GM23338 (cell line): ENCODE measurements around the gene CASKIN2. TPM values are rescaled to one million over a fixed set of nuclear protein-coding genes. Genes with fewer than 3 reads are reported as not detected.

Experiments
- ATAC-seq: fragments of 200-7000 bp; cut with Tn5 transposase; 3 replicates; pipeline ENCODE4 v1.9.1; 2020
- DNase-seq: peaks from one replicate; pipeline ENCODE4 v3.0.0-alpha.2; 2015; ENCODE audit warnings: low spot score
- H2AFZ ChIP-seq: fragments of 200-600 bp; sonication (generic); 2 replicates; pipeline ENCODE4 v1.8.0; 2016; ENCODE audit warnings: antibody characterized with exemption, mild to moderate bottlenecking, moderate library complexity
- H3F3A ChIP-seq: fragments of 200-600 bp; sonication (generic); replicated peaks from 2 replicates; pipeline ENCODE4 v1.8.0; 2017; ENCODE audit warnings: antibody characterized with exemption, mixed run types, low read depth
- H3K27ac ChIP-seq: fragments of 200-600 bp; sonication (generic); 2 replicates; pipeline ENCODE4 v1.6.1; 2016; ENCODE audit warnings: low read depth
- H3K27me3 ChIP-seq: fragments of 200-600 bp; sonication (generic); 2 replicates; pipeline ENCODE4 v1.8.0; 2016; ENCODE audit warnings: mild to moderate bottlenecking, mixed run types, moderate library complexity; ENCODE audit not compliant: insufficient read depth
- H3K36me3 ChIP-seq: fragments of 200-600 bp; sonication (generic); 2 replicates; pipeline ENCODE4 v1.8.0; 2016; ENCODE audit warnings: mild to moderate bottlenecking; ENCODE audit not compliant: insufficient read depth
- H3K4me1 ChIP-seq: fragments of 200-600 bp; sonication (generic); 2 replicates; pipeline ENCODE4 v1.8.0; 2016; ENCODE audit warnings: mild to moderate bottlenecking, moderate library complexity; ENCODE audit not compliant: insufficient read depth
- H3K4me2 ChIP-seq: fragments of 200-600 bp; sonication (generic); 2 replicates; pipeline ENCODE4 v1.7.1; 2017; ENCODE audit warnings: mixed run types
- H3K4me3 ChIP-seq: fragments of 200-600 bp; sonication (generic); 2 replicates; pipeline ENCODE4 v1.6.1; 2016; ENCODE audit warnings: mixed run types
- H3K79me2 ChIP-seq: fragments of 200-600 bp; sonication (generic); replicated peaks from 2 replicates; pipeline ENCODE4 v1.8.0; 2017; ENCODE audit warnings: mild to moderate bottlenecking; ENCODE audit not compliant: insufficient read depth
- H3K9me2 ChIP-seq: fragments of 200-600 bp; sonication (generic); 2 replicates; pipeline ENCODE4 v1.8.0; 2017; ENCODE audit not compliant: insufficient read depth
- H4K20me1 ChIP-seq: fragments of 200-600 bp; sonication (generic); replicated peaks from 2 replicates; pipeline ENCODE4 v1.8.0; 2017; ENCODE audit warnings: mild to moderate bottlenecking; ENCODE audit not compliant: insufficient read depth
- H3K27ac Mint-ChIP-seq: 2 replicates; pipeline ENCODE4 v1.8.0; 2020; ENCODE audit warnings: inconsistent platforms, mild to moderate bottlenecking, moderate library complexity, mixed read lengths
- H3K27me3 Mint-ChIP-seq: 3 replicates; pipeline ENCODE4 v1.8.0; 2022; ENCODE audit warnings: low read depth, mild to moderate bottlenecking, moderate library complexity, mixed read lengths, inconsistent platforms; ENCODE audit not compliant: insufficient read depth, poor library complexity
- H3K36me3 Mint-ChIP-seq: 3 replicates; pipeline ENCODE4 v1.8.0; 2021; ENCODE audit warnings: low read depth, mild to moderate bottlenecking, inconsistent platforms, moderate library complexity, mixed read lengths
- H3K4me1 Mint-ChIP-seq: 3 replicates; pipeline ENCODE4 v1.8.0; 2020; ENCODE audit warnings: mild to moderate bottlenecking, inconsistent platforms, mixed read lengths
- H3K4me3 Mint-ChIP-seq: 3 replicates; pipeline ENCODE4 v1.8.0; 2021; ENCODE audit warnings: moderate library complexity, mild to moderate bottlenecking, inconsistent platforms, mixed read lengths
- H3K9me3 Mint-ChIP-seq: 3 replicates; pipeline ENCODE4 v1.8.0; 2020; ENCODE audit warnings: moderate library complexity, mild to moderate bottlenecking, inconsistent platforms, mixed read lengths
- CREB1 ChIP-seq: fragments of 250-450 bp; sonication (Bioruptor Pico); IDR thresholded peaks from 2 replicates; pipeline ENCODE4 v1.5.0; 2020; ENCODE audit warnings: low read depth, mild to moderate bottlenecking, moderate library complexity
- CTCF ChIP-seq, 2 experiments: fragments of 200-600 bp in 1 of 2; sonication (generic) in 1 of 2; conservative IDR thresholded peaks; 2 replicates each; pipeline versions ENCODE4 v1.5.1 to v1.6.1; 2016 to 2017; ENCODE audit warnings: antibody characterized with exemption in 2 of 2, low read depth in 2 of 2, mild to moderate bottlenecking in 2 of 2, moderate library complexity in 1 of 2
- EZH2 ChIP-seq: fragments of 200-600 bp; sonication (generic); IDR thresholded peaks from one replicate; pipeline ENCODE4 v1.8.0; 2017; ENCODE audit warnings: antibody characterized with exemption, mild to moderate bottlenecking, low read depth; ENCODE audit not compliant: unreplicated experiment
- EZH2phosphoT487 ChIP-seq: fragments of 200-600 bp; sonication (generic); IDR thresholded peaks from one replicate; pipeline ENCODE4 v1.8.1; 2018; ENCODE audit warnings: antibody characterized with exemption; ENCODE audit not compliant: unreplicated experiment
- JUNB ChIP-seq: IDR thresholded peaks from one replicate; pipeline ENCODE4 v1.6.1; 2016; ENCODE audit warnings: antibody characterized with exemption; ENCODE audit not compliant: unreplicated experiment
- NANOG ChIP-seq: IDR thresholded peaks from 2 replicates; pipeline ENCODE4 v1.6.1; 2016; ENCODE audit warnings: antibody characterized with exemption, borderline replicate concordance
- REST ChIP-seq: IDR thresholded peaks from one replicate; pipeline ENCODE4 v1.6.1; 2018; ENCODE audit warnings: antibody characterized with exemption; ENCODE audit not compliant: unreplicated experiment
- STAT1 ChIP-seq: IDR thresholded peaks from one replicate; pipeline ENCODE4 v1.6.1; 2016; ENCODE audit warnings: antibody characterized with exemption; ENCODE audit not compliant: unreplicated experiment
- ZNF114 ChIP-seq: fragments of 250-450 bp; sonication (Bioruptor Pico); IDR thresholded peaks from 2 replicates; pipeline ENCODE4 v1.5.0; 2020; ENCODE audit warnings: mild to moderate bottlenecking, moderate library complexity
- ZNF462 ChIP-seq: fragments of 250-450 bp; sonication (Bioruptor Pico); IDR thresholded peaks from 2 replicates; pipeline ENCODE4 v1.5.0; 2020; ENCODE audit warnings: mild to moderate bottlenecking, moderate library complexity
- polyA plus RNA-seq: library from polyadenylated mRNA; unstranded; fragments of >200 nt; fragmentation: Nextera tagmentation; extraction: Ambion mirVana; gene quantifications from 2 replicates; pipeline ENCODE4 v1.2.1, GENCODE V29; 2016
- total RNA-seq: library from RNA; depleted of rRNA; stranded (reverse); fragments of >200 nt; shearing (Covaris generic); gene quantifications from 2 replicates; pipeline ENCODE4 v1.2.3, GENCODE V29; 2014

CASKIN2 gene
- total and polyA plus RNA-seq, 2 experiments from 2014 or later = 4.9 to 21.5 TPM

GRCh38 chr17:75506134-75506533 is 9.2 kb downstream of the CASKIN2 start (continued):
- TF ChIP-seq ZNF462 (CRISPR knock-in tag) = no peak
- TF ChIP-seq ZNF114 (CRISPR knock-in tag) = no peak
- TF ChIP-seq NANOG = no peak
- no peak for TF ChIP-seq EZH2phosphoT487
- TF ChIP-seq EZH2 = no peak
- TF ChIP-seq CTCF (conservative IDR thresholded peaks at IDR 0.05; ENCODE audit: low read depth in 2 of 2) = no peak
- no peak for TF ChIP-seq CREB1 (CRISPR knock-in tag)

- no peaks in the 10 kb centered on the region for H3K27me3 ChIP-seq
- TF ChIP-seq STAT1 = no peak
- TF ChIP-seq NANOG = no peak
- TF ChIP-seq CREB1 (CRISPR knock-in tag) = no peak
- TF ChIP-seq JUNB = no peak
- TF ChIP-seq REST = no peak
Measured at GRCh38 chr17:75505640-75506039, 9.7 kb downstream of the CASKIN2 start.

More at GRCh38 chr17:75505640-75506039, 9.7 kb downstream of the CASKIN2 start:
- Mint-ChIP-seq H3K4me3 (no peak overlapping the region), H3K4me1 (no peaks in the 10 kb centered on the region; the same call in 2 of the 3 replicates), H3K36me3 (peaks cover 10% of the 10 kb centered on the region; the same call in 2 of the 3 replicates), H3K27ac (no peak overlapping the region), H3K9me3 (no peaks in the 10 kb centered on the region), H3K27me3 (peaks cover 7% of the 10 kb centered on the region)
- ATAC-seq (no peak), DNase-seq (no peak)
- Histone ChIP-seq H4K20me1 (no peaks in the 10 kb centered on the region), H3K9me2 (no peaks in the 10 kb centered on the region), H3K4me2 (no peak overlapping the region), H3K36me3 (no peaks in the 10 kb centered on the region), H3K27ac (no peak overlapping the region), H3K4me1 (no peaks in the 10 kb centered on the region), H3K79me2 (no peaks in the 10 kb centered on the region), H2AFZ (no peak overlapping the region), H3F3A (no peaks in the 10 kb centered on the region), H3K4me3 (no peak overlapping the region)
